Adrenal gland (tissue), 12 donors: ENCODE measurements around the gene THSD7A. TPM values are rescaled to one million over a fixed set of nuclear protein-coding genes. Genes with fewer than 3 reads are reported as not detected.

Source experiments
- DNase-seq, 7 donors: peaks; one replicate each; pipeline ENCODE4 v3.0.0-alpha.2; 2019 to 2020
- H3K27ac ChIP-seq, 5 donors: fragments of 200-600 bp; sonication (generic) in 4 of 5; 1 replicate in 3 of 5; 2 replicates in 2 of 5; pipeline versions ENCODE4 v1.5.1 to v1.8.0; 2016 to 2020; ENCODE audit warnings: mild to moderate bottlenecking in 1 of 5
- H3K27me3 ChIP-seq: fragments of 200-600 bp; 2 replicates; pipeline ENCODE4 v1.8.0; 2021
- H3K36me3 ChIP-seq, 2 donors: fragments of 200-600 bp; replicated peaks in 1 of 2; 1 replicate in 1 of 2; 2 replicates in 1 of 2; pipeline versions ENCODE4 v1.5.1 to v1.8.0; 2018 to 2022
- H3K4me1 ChIP-seq, 2 donors: fragments of 200-600 bp; replicated peaks in 1 of 2; 1 replicate in 1 of 2; 2 replicates in 1 of 2; pipeline versions ENCODE4 v1.5.1 to v1.8.0; 2018 to 2021
- H3K4me3 ChIP-seq, 4 donors: fragments of 200-600 bp; sonication (generic) in 3 of 4; one replicate each; pipeline ENCODE4 v1.5.1; 2016 to 2018
- H3K9me3 ChIP-seq, 3 donors: fragments of 200-600 bp; sonication (generic) in 1 of 3; replicated peaks in 1 of 3; 1 replicate in 2 of 3; 2 replicates in 1 of 3; pipeline versions ENCODE4 v1.5.1 to v1.8.0; 2016 to 2021
- CTCF ChIP-seq, 6 experiments: fragments of 450-650 bp in 4 of 6; fragments of 200-600 bp in 2 of 6; sonication (generic) in 1 of 6; IDR thresholded peaks; 1 replicate in 5 of 6; 2 replicates in 1 of 6; pipeline versions ENCODE4 v1.5.1 to v1.8.0; 2016 to 2021; ENCODE audit warnings: antibody characterized with exemption in 6 of 6, mild to moderate bottlenecking in 2 of 6, moderate library complexity in 1 of 6
- POLR2A ChIP-seq, 2 donors: fragments of 450-650 bp; IDR thresholded peaks; one replicate each; pipeline ENCODE4 v1.6.1; 2017; ENCODE audit warnings: antibody characterized with exemption in 2 of 2, mild to moderate bottlenecking in 2 of 2, moderate library complexity in 1 of 2
- WGBS, 4 donors: extraction: QIAGEN DNeasy Blood & Tissue Kit in 2 of 4; methylation state at CpG; one replicate each; pipeline versions ENCODE4 v1.1.5 to v1.1.7; 2013 to 2017; 5-methylcytosine and 5-hydroxymethylcytosine counted together
- intact Hi-C, 2 donors: fragments of 100-400 bp; cut with DNase I; formaldehyde crosslinking; loops; one replicate each; pipeline versions ENCODE4 v1.14.1 to v1.15.0; 2022 to 2023
- polyA plus RNA-seq, 3 donors: library from polyadenylated mRNA; stranded (reverse); fragments of 200-250 nt in 2 of 3; fragments of 350-450 nt in 1 of 3; fragmentation: Illumina TruSeq in 1 of 3; extraction: RNeasy Lipid Tissue Mini Kit (QIAGEN cat#74804) in 1 of 3; gene quantifications; one replicate each; pipeline ENCODE4 v1.2.3, GENCODE V29; 2013 to 2014
- total RNA-seq, 9 donors: library from RNA; depleted of rRNA in 4 of 9; stranded (reverse); fragments of >200 nt in 4 of 9; fragments of 120-200 nt in 1 of 9; fragmentation: NEBNext Ultra II Directional in 1 of 9; extraction: Animal tissue kit (Norgen Biotek cat#: 25700) in 1 of 9; gene quantifications; one replicate each; pipeline versions ENCODE4 v1.1.0 to v1.2.4, GENCODE V29; 2013 to 2023
- donor health status: healthy with polysubstance abuse.
- donor health status: Bipolar disorder and iron deficiency.
- donor health status: DM: yes; HTN: yes; CAD: no.
- donor health status: DM: no; HTN: no; CAD: no.
- donor health status: DM: no; HTN: no; CAD: no.
- donor health status: DM: yes; HTN: yes; CAD: no.

Gene THSD7A
- total and polyA plus RNA-seq, 12 donors = 0.74 to 18.4 (median 4.8) TPM

GRCh38 chr7:11551470-11551869 lies 280.5 kb downstream of the THSD7A start:
- no peaks in the 10 kb centered on the region for H3K9me3 ChIP-seq
- H3K4me1 ChIP-seq = no peaks in the 10 kb centered on the region
- intact Hi-C loops = no loop called here
- H3K4me3 ChIP-seq = no peak overlapping the region
- no peak for TF ChIP-seq POLR2A (IDR thresholded peaks at IDR 0.05)
- no peak for TF ChIP-seq CTCF (IDR thresholded peaks at IDR 0.05)
- no peak overlapping the region for H3K27ac ChIP-seq
- no peaks in the 10 kb centered on the region for H3K36me3 ChIP-seq
- no peaks in the 10 kb centered on the region for H3K27me3 ChIP-seq
- DNase-seq = no peak

- H3K4me1 ChIP-seq = no peaks in the 10 kb centered on the region
- H3K27ac ChIP-seq = no peak overlapping the region
- no peaks in the 10 kb centered on the region for H3K9me3 ChIP-seq
- TF ChIP-seq POLR2A (IDR thresholded peaks at IDR 0.05) (no peak), CTCF (IDR thresholded peaks at IDR 0.05) (no peak)
- H3K4me3 ChIP-seq = no peak overlapping the region
- WGBS, 4 donors = 45 to 84% (median 71%) methylated on average over 1 of the region's 1 CpG
- intact Hi-C loops = no loop called here
- DNase-seq = no peak
- no peaks in the 10 kb centered on the region for H3K27me3 ChIP-seq
- H3K36me3 ChIP-seq = no peaks in the 10 kb centered on the region
These were observed 283.5 kb downstream of the THSD7A start for GRCh38 chr7:11548532-11548931.

GRCh38 chr7:11541330-11541729 lies 290.7 kb downstream of the THSD7A start:
- Histone ChIP-seq H3K36me3 (no peaks in the 10 kb centered on the region), H3K9me3 (no peaks in the 10 kb centered on the region), H3K27ac (no peak overlapping the region), H3K27me3 (no peaks in the 10 kb centered on the region), H3K4me1 (no peaks in the 10 kb centered on the region), H3K4me3 (no peak overlapping the region)
- WGBS, 4 donors = 95 to 98% (median 97%) methylated on average over 8 of the region's 8 CpGs
- TF ChIP-seq CTCF (IDR thresholded peaks at IDR 0.05) = no peak
- TF ChIP-seq POLR2A (IDR thresholded peaks at IDR 0.05) = no peak
- intact Hi-C loops = no loop called here
- DNase-seq = no peak

GRCh38 chr7:11540271-11540761 lies 291.7 kb downstream of the THSD7A start:
- peak in 1 of 7 donors; percentile 11 for DNase-seq
- Histone ChIP-seq H3K4me3 (no peak overlapping the region), H3K27ac (peak overlapping the region in 3 of 5 donors; percentile 7 to 69 (median 28)), H3K36me3 (no peaks in the 10 kb centered on the region), H3K4me1 (no peaks in the 10 kb centered on the region), H3K9me3 (no peaks in the 10 kb centered on the region), H3K27me3 (no peaks in the 10 kb centered on the region)
- TF ChIP-seq POLR2A (IDR thresholded peaks at IDR 0.05) (no peak), CTCF (IDR thresholded peaks at IDR 0.05) (no peak)
- 23 to 59% (median 48%) methylated on average over 3 of the region's 3 CpGs for WGBS, 4 donors
- intact Hi-C loops = no loop called here
